Thoracic aorta (tissue), 2 donors: ENCODE data around the gene TNFSF11. TPM values are rescaled to one million over a fixed set of nuclear protein-coding genes. Genes with fewer than 3 reads are reported as not detected.

Experiments used
- ATAC-seq: fragments of 150-250 bp; one replicate; pipeline ENCODE4 v1.8.0; 2017; ENCODE audit warnings: low read depth; ENCODE audit not compliant: insufficient number of reproducible peaks, low FRiP score
- DNase-seq: peaks from one replicate; pipeline ENCODE4 v3.0.0-alpha.2; 2020; ENCODE audit warnings: low spot score
- H3K27ac ChIP-seq, 2 donors: fragments of 200-600 bp; sonication (generic); 1 replicate in 1 of 2; 2 replicates in 1 of 2; pipeline ENCODE4 v1.5.1; 2016; ENCODE audit warnings: mild to moderate bottlenecking in 2 of 2, moderate library complexity in 2 of 2
- H3K27me3 ChIP-seq: fragments of 200-600 bp; sonication (generic); replicated peaks from 2 replicates; pipeline ENCODE4 v1.6.0; 2016; ENCODE audit warnings: mild to moderate bottlenecking; ENCODE audit not compliant: insufficient read depth
- H3K36me3 ChIP-seq: fragments of 200-600 bp; sonication (generic); one replicate; pipeline ENCODE4 v1.5.1; 2016
- H3K4me1 ChIP-seq, 2 donors: fragments of 200-600 bp; sonication (generic); 1 replicate in 1 of 2; 2 replicates in 1 of 2; pipeline versions ENCODE4 v1.5.1 to v1.6.0; 2016; ENCODE audit warnings: low read depth in 2 of 2, mild to moderate bottlenecking in 1 of 2; ENCODE audit not compliant: control insufficient read depth in 1 of 2
- H3K4me3 ChIP-seq: fragments of 200-600 bp; sonication (generic); 2 replicates; pipeline ENCODE4 v1.5.1; 2016; ENCODE audit warnings: mild to moderate bottlenecking
- H3K9me3 ChIP-seq: fragments of 200-600 bp; sonication (generic); 2 replicates; pipeline ENCODE4 v1.5.1; 2016
- total RNA-seq, 2 donors: library from RNA; depleted of rRNA; stranded (reverse); fragments of >200 nt; gene quantifications; one replicate each; pipeline versions ENCODE4 v1.1.0 to v1.2.3, GENCODE V29; 2016
- TF ChIP-seq, protein P1 (sequence below): fragments of 200-600 bp; sonication (generic); IDR thresholded peaks from one replicate; pipeline ENCODE4 v1.5.1; 2019; ENCODE audit warnings: antibody characterized with exemption

The TNFSF11 gene
- total RNA-seq, 2 donors from 2014 or later, result 0.71 TPM; not detected in 1

DNA sequence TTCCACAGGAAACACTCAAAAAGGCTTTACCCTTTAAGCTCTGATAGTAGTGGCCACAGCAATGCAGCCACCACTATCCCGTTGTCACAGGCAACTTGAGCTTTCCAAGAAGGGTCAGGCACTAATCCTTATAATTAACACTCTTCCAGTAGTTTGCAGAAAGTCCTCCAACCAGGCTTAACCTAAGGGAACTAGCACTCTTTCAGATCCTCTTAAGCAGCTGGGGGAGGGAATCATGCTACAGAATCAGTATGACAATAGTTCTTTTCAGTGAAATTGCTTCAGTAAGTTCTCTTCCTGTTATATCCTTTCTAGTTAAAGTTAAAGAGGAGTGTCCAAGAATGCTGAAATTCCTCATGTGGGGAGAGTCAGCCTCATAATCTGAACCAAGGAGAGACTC is 82.2 kb downstream of the TNFSF11 start:
- Histone ChIP-seq H3K27ac (no peak overlapping the region), H3K4me1 (no peaks in the 10 kb centered on the region), H3K36me3 (no peaks in the 10 kb centered on the region), H3K9me3 (no peaks in the 10 kb centered on the region), H3K27me3 (no peaks in the 10 kb centered on the region), H3K4me3 (no peak overlapping the region)
- ATAC-seq (no peak), DNase-seq (no peak)
- TF ChIP-seq, protein P1, sequence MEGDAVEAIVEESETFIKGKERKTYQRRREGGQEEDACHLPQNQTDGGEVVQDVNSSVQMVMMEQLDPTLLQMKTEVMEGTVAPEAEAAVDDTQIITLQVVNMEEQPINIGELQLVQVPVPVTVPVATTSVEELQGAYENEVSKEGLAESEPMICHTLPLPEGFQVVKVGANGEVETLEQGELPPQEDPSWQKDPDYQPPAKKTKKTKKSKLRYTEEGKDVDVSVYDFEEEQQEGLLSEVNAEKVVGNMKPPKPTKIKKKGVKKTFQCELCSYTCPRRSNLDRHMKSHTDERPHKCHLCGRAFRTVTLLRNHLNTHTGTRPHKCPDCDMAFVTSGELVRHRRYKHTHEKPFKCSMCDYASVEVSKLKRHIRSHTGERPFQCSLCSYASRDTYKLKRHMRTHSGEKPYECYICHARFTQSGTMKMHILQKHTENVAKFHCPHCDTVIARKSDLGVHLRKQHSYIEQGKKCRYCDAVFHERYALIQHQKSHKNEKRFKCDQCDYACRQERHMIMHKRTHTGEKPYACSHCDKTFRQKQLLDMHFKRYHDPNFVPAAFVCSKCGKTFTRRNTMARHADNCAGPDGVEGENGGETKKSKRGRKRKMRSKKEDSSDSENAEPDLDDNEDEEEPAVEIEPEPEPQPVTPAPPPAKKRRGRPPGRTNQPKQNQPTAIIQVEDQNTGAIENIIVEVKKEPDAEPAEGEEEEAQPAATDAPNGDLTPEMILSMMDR, result no peak

- TF ChIP-seq, protein P1, result no peak
- no peak for ATAC-seq
- no peaks in the 10 kb centered on the region for H3K36me3 ChIP-seq
These were observed 83.0 kb downstream of the TNFSF11 start for GRCh38 chr13:42656958-42657357.

More at GRCh38 chr13:42656958-42657357, 83.0 kb downstream of the TNFSF11 start:
- DNase-seq, result no peak
- H3K27ac ChIP-seq, result no peak overlapping the region
- H3K27me3 ChIP-seq, result no peaks in the 10 kb centered on the region
- no peaks in the 10 kb centered on the region for H3K9me3 ChIP-seq
- H3K4me3 ChIP-seq, result no peak overlapping the region
- no peaks in the 10 kb centered on the region for H3K4me1 ChIP-seq

Other genes with a start within 250 kb of the TNFSF11 start
- not detected for gene FAM216B, start 207.4 kb downstream of the TNFSF11 start, total RNA-seq